GOT3 (cell line): ENCODE data around the gene UPK3A.

Experiments
- DNase-seq: peaks from one replicate; lab custom pipeline; 2025; ENCODE audit warnings: mixed read lengths; lab: John Stamatoyannopoulos, UW

The UPK3A gene

DNA sequence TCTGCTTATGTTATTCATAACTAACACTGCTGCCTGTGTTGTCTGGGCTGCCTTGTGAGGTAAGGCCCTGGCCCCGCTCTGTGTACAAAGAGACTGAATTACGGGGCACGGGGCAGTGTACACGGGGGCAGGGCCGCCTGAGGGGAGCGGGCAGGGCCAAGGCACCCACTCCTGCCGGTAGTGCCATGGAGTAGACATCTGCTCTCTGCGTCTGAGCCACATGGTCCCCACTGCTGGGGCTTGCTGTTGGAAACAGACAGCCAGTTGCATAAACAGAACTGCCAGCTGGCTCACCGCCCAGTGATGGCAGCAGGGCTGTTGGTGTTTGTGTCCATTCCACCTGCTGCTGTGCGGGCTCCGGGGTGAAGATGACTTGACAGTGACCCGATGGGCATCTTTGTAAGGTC is 44.8 kb downstream of the UPK3A start:
- DNase-seq = no peak

DNA sequence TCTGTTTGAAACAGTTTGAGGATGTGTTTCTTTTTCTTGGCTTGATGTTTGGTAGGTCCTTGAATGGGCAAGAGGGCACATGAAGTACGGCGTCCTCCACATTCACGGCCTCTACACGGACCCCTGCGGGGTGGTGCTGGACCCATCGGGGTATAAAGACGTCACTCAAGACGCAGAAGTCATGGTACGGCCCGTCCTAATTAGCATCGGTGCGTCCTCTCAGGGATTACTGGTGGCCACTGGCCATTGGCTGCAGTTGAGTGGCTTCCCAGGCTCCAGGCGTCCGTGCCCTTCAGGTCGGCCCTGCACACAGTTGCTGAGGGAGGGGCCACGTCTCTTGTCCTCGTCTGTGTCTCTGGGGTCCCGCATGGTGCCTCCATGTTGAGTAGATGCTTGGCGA is 45.8 kb downstream of the UPK3A start:
- no peak for DNase-seq

DNA sequence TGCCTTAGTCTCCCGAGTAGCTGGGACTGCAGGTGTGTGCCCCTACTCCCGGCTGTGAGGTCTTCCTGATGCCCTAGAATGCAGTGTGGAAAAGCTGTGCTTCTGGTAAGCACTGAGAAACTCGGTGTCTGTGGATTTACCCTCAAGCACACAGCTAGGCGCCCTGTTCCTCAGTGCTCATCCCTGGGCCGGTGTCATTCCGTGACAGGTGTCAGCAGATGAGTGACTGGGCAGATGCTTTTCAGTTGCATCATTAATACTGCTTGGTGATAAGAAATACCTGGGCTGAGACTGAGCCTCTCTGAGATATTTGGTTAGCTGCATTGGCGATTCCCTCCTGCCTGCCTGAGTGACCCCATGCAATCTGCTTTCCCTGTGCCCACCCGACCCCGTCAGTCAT is 46.7 kb downstream of the UPK3A start:
- no peak for DNase-seq

DNA sequence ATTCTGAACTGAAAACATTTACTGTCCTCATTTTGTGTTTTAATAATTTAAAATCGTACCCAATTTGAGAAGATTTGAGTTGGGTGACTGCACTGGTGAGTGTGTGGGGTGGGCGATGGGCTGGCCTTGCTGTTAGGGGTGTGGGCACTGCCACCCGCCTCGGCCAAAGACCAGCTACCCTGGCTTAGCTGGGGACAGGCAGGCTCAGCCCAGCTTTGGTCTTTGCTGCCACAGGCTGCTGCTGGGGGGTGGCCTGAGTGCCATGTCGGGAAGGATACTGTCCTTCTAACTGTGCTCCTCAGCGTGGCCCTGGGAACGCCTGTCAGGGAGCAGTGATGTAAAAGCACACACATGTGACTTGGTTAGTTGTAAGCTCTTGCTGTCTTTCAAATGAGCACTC is 47.3 kb downstream of the UPK3A start:
- DNase-seq = no peak

DNA sequence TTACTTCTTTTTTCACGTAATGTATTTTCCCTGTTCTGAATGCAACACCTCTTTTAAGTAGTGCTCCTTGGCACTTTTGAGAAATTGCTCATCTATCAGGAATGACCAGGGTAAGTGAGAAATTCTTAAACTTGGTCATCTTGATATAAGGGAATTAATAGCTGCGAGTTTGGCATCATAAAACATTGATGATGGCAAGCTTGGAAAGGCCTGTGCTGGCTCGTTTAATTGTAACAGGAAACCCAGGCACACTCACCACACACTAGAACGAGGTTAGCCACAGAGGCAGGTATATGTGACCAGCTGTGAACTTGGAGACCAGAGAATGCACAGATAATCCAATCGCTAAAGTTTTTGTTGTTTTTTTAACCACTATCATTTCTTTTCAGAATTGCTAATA is 49.3 kb downstream of the UPK3A start:
- DNase-seq = no peak

DNA sequence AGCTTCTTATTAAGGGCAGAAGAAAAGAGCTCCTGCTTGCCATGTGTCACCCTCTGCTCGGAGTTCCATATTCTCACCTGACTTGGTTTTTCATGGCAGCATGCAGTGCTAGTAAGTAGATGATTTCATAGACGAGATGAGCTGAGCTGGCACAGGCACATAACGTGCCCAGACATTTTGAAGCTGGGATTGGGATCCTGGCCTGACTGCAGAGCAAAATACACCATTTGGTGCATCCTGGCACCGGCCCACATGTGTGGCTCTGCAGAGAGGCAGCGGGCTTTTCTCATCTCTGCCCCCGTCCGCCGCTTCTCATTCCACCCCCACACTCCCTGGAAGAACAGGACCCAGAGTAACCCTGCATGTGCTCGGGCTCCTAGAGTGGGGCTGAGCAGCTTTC is 49.8 kb downstream of the UPK3A start:
- no peak for DNase-seq

DNA sequence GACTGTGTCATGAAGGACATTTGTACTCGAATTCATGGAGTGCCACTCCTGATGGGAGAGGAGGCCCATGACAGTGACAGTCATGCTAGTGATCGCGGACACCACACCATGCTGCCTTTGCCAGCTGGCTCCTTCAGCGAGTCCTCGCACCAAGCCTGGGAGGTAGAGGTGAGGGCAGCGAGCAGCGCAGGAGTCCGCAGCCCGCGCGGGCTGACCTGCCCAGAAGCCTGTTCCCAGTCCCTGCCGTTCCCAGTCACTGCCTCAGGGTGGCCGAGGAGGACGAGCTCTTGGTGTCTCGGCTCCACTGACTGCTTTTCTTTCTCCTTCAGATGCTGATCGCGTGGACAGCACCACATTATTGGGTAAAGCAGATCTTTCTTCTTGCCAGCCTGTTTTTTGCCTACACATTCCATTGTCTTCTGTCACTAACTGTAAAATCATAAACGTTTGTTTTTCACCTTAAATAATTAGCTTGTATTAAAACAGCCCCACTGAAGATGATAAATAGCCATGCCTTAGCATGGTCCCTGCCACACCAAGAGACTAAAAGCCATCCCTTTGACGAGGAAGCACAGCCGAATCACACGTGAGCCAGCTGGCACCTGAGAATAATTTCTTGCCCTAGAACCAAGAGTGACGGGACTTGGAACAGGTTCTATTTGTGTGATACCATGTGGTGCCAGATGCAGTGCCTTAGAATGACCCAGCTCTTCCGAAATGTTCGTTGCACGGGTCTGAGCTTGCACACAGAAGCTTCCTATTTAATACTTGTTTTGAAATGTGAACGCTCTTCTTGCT is 50.5 kb downstream of the UPK3A start:
- DNase-seq = no peak

DNA sequence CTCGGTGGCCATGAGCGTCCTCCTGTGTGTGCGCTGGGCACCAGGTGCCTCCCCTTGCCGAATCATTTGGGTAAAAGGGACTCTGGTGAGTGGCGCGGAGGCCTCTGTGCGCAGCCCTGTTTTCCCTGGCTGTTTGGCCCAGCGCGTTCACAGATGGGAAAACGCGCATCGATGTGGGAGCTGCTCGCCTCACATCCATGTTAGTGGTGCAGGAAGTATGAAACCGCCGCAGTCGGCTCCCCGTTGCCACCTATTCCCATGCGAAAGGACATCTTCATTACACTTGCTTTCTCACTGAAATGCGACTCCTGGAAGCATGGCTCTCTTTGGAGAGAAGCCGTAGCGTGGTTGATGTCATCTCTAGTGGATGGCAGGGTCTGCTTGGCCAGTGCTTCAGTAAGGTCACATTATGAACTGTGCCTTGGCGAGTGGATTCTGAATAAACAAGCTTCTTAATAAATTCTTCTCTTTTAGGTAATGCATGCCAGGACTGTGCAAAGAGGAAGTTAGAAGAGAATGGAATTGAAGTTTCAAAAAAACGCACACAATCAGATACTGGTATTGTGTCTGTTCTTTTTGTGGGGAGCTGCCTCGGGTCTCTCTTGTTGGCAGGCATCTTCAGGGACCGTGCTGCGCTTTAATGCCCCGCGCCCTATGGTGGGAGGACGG is 51.2 kb downstream of the UPK3A start:
- DNase-seq = no peak

DNA sequence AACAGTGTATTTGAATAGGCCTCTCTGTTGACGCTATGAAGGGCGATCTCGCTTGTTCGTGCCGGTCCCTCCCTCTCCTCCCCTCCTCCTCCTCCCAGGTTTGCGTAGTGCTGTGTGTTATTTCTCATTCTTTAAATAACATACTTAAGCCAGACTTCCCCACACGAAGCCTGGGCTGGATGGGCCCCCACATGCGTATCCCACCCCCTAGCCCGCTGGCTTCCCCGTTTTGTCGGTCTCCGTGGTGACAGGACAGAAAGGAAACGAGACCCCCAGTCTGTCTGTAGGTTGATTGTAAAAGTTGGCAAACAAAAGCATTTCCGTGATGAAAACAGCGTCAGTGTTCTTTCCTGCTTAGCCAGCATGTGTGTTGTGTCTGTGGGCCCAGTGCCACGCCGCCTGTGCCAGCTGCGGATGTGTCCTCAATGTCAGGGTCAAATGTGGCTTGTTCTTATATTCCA is 52.3 kb downstream of the UPK3A start:
- DNase-seq = no peak

DNA sequence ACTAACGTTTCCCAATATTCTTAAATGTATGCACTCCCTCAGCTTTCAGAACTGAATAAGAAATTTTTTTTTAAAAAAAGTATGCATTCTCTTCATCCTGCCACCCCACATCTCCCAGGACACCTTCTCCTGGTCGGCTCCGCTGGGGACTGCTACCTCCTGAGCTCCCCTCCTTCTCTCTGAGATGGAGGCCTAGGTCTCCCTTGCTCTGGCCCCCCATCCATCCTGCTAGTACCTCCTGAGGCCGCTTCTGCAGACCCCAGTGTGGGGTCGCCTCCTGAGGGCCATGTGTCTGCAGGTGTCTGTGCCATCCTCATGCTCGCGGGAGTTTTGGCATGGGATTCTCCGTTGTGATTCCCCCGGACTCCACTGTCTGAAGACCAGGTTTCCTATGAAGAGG is 52.8 kb downstream of the UPK3A start:
- no peak for DNase-seq

DNA sequence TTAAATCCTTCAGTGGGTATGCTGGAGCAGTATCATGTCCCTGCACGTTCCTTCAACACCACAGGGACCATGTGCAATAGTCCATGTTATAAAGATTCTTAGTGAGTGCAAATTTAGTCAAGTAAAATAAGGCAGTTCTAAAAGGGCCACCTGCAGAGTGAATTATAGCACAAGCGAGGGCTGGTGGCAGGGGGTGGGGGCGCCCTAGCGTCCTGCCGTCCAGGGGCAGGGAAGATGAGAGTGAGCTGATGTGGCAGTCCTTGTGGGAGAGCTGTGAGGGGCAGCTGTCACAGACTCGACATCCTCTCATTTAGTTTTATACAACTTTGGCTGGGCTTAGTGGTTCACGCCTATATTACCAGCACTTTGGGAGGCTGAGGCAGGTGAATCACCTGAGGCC is 54.0 kb downstream of the UPK3A start:
- DNase-seq = no peak

DNA sequence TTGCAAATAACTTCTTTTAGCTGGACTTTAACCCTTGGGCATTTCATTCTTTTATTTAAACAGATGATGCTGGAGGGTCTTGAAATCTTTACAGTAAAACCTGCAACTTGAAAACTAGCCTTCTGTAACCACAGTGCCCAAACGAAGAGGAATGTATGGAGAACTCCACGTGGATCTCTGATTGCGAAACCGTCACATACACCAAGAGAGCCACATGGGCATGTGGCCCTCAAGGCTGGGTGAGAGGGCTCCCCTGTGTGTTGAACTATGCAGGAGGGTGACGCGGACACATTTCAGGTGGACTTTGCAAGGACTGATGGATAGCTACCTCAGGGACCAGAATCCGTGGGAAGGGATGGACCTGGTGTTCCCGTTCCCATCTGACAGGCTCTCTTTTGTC is 55.6 kb downstream of the UPK3A start:
- no peak for DNase-seq

DNA sequence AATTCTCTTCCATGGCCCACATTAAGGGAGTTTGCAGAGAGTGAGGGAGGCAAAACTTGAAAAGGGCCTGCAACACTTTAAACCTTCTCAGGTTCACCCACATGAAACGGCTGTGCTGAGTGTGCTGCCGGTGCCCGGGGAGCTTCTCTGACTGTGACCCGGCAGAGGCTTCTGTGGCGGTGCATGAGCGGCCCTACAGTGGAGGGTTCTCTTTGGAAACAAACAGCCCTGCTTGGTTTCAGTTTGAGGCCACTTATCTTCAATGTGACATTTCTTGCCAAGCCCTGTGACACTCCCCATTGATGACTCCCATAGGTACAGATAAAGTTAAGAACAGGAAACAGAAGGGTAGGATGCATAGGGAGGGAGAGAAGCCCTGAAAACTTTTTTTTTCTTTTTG is 56.7 kb downstream of the UPK3A start:
- DNase-seq = no peak

DNA sequence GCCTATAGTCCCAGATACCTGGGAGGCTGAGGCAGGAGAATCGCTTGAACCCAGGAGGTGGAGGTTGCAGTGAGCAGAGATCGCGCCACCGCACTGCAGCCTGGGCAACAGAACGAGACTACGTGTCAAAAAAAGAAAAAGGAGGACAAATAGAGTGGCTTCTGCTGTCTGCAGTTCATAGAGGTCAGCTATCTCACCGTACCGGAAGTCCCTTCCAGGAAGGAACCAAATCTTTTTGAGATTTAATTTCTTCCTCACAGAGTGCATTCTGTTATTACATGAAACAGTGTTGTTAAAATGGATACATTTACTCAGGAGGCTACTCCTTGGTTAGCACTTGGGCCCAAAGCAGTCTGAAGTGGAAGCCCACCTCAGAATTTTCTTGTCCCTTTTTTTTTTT is 58.4 kb downstream of the UPK3A start:
- DNase-seq = no peak

DNA sequence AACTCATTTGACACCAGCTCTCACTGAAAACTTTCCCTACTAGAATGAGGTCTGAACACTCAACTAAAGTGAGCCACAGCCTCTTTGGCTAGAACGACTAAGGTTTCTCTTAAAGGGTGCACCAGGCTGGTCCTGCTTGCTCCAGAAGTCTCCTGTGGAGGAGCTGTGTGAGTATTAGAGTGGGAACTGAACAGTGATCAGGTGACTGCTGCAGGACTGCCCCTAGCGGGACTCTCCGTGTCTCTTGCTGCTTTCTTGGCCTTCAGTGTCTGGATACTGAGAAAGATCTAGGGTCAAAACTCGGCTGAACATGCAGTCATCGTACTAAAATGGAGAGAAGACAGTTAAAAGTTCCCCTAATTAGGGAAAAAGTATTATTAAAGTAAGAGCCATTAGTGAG is 59.6 kb downstream of the UPK3A start:
- DNase-seq = no peak
